ENCODE measurements around the gene AP3B1. TPM values are rescaled to one million over a fixed set of nuclear protein-coding genes. Genes with fewer than 3 reads are reported as not detected.

The AP3B1 gene
- total RNA-seq, 2 donors from 2014 or later: 50.4 to 52.6 TPM

GRCh38 chr5:78215565-78215964 is 78.9 kb downstream of the AP3B1 start:
- DNase-seq (ENCODE audit: low spot score): no peak

GRCh38 chr5:78213799-78214198 is 80.7 kb downstream of the AP3B1 start:
- Histone ChIP-seq H3K27ac (no peak overlapping the region), H3K27me3 (replicated peaks; ENCODE audit: insufficient read depth) (no peaks in the 10 kb centered on the region), H3K4me1 (ENCODE audit: control insufficient read depth in 1 of 2, low read depth in 2 of 2) (no peaks in the 10 kb centered on the region), H3K36me3 (peaks cover 4% of the 10 kb centered on the region), H3K9me3 (no peaks in the 10 kb centered on the region), H3K4me3 (no peak overlapping the region)
- TF ChIP-seq CTCF (IDR thresholded peaks at IDR 0.05): no peak
- DNase-seq (ENCODE audit: low spot score) (no peak), ATAC-seq (ENCODE audit: insufficient number of reproducible peaks, low FRiP score, low read depth) (no peak)

More at GRCh38 chr5:78215565-78215964, 78.9 kb downstream of the AP3B1 start:
- H3K4me3 ChIP-seq: no peak overlapping the region
- H3K4me1 ChIP-seq (ENCODE audit: control insufficient read depth in 1 of 2, low read depth in 2 of 2): no peaks in the 10 kb centered on the region
- no peak for TF ChIP-seq CTCF (IDR thresholded peaks at IDR 0.05)
- H3K9me3 ChIP-seq: no peaks in the 10 kb centered on the region
- peaks cover 4% of the 10 kb centered on the region for H3K36me3 ChIP-seq
- no peaks in the 10 kb centered on the region for H3K27me3 ChIP-seq (replicated peaks; ENCODE audit: insufficient read depth)
- no peak overlapping the region for H3K27ac ChIP-seq
- ATAC-seq (ENCODE audit: insufficient number of reproducible peaks, low FRiP score, low read depth): no peak

DNA sequence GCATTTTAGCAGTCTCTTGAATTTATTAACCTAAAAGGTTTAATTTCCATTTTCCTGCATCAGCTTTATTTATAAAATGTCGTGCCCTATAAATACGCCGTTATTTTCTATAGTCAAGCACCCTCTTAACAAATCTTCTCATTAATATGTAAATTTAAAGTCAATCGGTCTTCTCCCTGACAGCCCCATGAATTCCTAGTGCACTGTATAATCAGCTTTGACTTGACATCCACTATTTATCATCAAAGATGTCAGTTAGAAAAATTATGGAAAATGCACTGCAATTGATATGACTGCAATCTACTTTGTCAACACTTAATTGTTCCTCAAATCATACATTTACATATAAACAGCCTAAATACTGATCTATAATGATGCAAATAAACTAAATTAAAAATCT is 83.4 kb downstream of the AP3B1 start:
- H3K4me3 ChIP-seq: no peak overlapping the region
- H3K36me3 ChIP-seq: peaks cover 4% of the 10 kb centered on the region
- H3K9me3 ChIP-seq: no peaks in the 10 kb centered on the region
- no peak for ATAC-seq (ENCODE audit: insufficient number of reproducible peaks, low FRiP score, low read depth)
- H3K27me3 ChIP-seq (replicated peaks; ENCODE audit: insufficient read depth): no peaks in the 10 kb centered on the region
- TF ChIP-seq CTCF (IDR thresholded peaks at IDR 0.05): no peak
- no peak for DNase-seq (ENCODE audit: low spot score)
- H3K27ac ChIP-seq: no peak overlapping the region
- H3K4me1 ChIP-seq (ENCODE audit: control insufficient read depth in 1 of 2, low read depth in 2 of 2): no peaks in the 10 kb centered on the region

DNA sequence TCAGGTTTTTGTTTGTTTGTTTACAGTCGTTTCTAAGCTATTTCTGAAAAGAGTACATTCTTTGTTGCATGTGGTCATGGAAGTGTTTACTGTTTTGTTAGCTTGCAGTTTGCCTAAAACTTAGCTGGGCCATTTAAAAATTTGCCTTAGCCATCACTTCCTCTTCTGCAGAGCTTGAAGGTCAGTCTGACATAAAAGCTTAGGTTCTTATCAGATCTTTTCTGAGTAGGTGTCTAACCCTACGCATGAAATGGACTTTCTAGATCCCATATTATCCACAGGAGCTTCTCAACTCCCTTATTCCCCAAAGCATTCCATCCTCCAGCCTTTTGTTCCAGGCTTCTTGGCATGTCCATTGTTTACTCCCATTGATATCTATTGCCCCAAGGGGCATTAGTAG is 90.3 kb downstream of the AP3B1 start:
- TF ChIP-seq CTCF (IDR thresholded peaks at IDR 0.05): no peak
- no peak overlapping the region for H3K4me3 ChIP-seq
- H3K36me3 ChIP-seq: no peaks in the 10 kb centered on the region
- no peaks in the 10 kb centered on the region for H3K4me1 ChIP-seq (ENCODE audit: control insufficient read depth in 1 of 2, low read depth in 2 of 2)
- no peaks in the 10 kb centered on the region for H3K27me3 ChIP-seq (replicated peaks; ENCODE audit: insufficient read depth)
- DNase-seq (ENCODE audit: low spot score) (no peak), ATAC-seq (ENCODE audit: insufficient number of reproducible peaks, low FRiP score, low read depth) (no peak)
- H3K9me3 ChIP-seq: no peaks in the 10 kb centered on the region
- no peak overlapping the region for H3K27ac ChIP-seq

DNA sequence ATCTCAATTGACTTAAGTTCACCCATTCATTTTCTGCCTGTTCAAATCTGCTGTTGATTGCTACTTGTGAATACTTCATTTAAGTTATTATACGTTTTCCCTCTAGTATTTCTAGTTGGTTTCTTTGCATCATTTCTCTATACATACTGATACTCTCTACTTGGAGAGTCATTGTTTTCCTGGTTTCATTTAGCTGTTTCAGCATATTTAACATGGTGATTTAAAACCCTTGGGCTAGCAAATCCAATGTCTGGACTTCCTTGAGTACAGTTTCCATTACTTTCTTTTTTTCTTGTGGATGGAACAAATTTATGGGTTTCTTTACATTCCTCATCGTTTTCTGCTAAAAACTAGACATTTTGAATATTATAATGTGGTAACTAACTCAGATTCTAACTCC is 90.7 kb downstream of the AP3B1 start:
- no peak overlapping the region for H3K27ac ChIP-seq
- no peaks in the 10 kb centered on the region for H3K27me3 ChIP-seq (replicated peaks; ENCODE audit: insufficient read depth)
- ATAC-seq (ENCODE audit: insufficient number of reproducible peaks, low FRiP score, low read depth): no peak
- no peaks in the 10 kb centered on the region for H3K36me3 ChIP-seq
- no peaks in the 10 kb centered on the region for H3K4me1 ChIP-seq (ENCODE audit: control insufficient read depth in 1 of 2, low read depth in 2 of 2)
- no peak for TF ChIP-seq CTCF (IDR thresholded peaks at IDR 0.05)
- DNase-seq (ENCODE audit: low spot score): no peak
- no peaks in the 10 kb centered on the region for H3K9me3 ChIP-seq
- H3K4me3 ChIP-seq: no peak overlapping the region

Measured in thoracic aorta (tissue), 2 donors.